Activated T-cell treated with anti-CD3 and anti-CD28 coated beads for 48 hours (primary cell): ENCODE results near the gene MBD4.
"Not testable (repeated sequence)": the region's sequence is repeated elsewhere in the genome, so short reads cannot be mapped to it uniquely, and the experiment has no call there.

Experiments used
- DNase-seq: peaks from one replicate; pipeline ENCODE4 v3.0.0-alpha.2; 2020; ENCODE audit warnings: low read depth

MBD4 gene

DNA sequence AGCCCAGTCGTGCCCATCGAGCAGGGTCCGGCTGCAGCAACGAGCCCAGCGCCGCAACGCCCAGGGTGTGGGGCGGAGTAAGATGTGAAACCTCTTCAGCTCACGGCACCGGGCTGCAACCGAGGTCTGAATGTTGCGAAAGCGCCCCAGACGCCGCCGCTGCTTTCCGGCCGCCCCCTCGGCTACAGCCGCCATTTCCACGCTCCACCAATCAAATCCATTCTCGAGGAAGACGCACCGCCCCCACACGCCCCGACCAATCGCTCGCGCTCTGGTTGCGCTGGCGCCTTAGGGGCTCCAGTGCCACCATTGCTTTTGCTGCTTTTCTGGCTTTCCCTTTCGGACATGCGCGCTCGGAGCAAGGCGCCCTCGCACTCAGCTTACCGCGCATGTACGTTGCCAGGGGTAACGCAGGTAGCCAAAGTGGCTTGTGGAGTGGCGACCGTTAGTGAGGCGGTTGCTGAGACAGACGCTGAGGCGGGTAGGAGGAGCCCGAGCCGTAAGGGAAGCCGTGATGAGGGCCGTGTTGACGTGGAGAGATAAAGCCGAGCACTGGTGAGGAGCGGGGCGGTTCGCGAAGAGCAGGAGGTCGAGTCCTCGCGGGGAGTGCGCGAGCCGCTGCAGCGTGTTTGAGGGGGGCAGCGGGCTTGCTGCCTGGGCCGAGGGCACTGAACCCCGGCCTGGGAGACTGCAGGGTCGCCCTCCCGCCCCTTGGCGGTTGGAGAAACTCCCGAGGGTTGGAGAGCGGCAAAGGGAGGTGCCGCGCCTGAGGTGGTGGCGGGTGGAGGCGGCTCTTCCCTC lies at the start of gene MBD4, which contains the start of gene IFT122:
Gene MBD4, minus strand, starts transcription at position 132 of the 801 bp plus-strand sequence. Its CDS starts 115 bp downstream, at position 17.
Gene IFT122, plus strand, starts transcription at position 408 of the 801 bp plus-strand sequence. Its CDS starts 107 bp downstream, at position 515.
- DNase-seq, result peak; percentile 98

DNA sequence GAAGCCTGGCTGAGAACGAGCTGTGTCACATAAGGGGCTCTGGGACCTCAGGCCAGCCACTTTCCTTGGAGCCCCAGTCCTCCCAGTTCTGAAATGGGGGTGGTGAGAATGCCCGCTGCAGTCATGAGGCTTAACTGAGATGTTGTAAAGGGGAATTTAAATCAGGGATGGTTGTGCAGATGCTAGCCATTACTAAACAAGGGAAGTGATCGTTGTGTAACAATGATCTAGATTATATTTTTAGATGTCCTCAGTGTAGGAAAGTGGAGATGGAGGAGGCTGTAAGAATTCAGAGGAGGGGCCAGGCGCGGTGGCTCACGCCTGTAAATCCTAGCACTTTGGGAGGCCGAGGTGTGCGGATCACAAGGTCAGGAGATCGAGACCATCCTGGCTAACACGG lies 49.5 kb upstream of the MBD4 start:
- not testable (repeated sequence) for DNase-seq

DNA sequence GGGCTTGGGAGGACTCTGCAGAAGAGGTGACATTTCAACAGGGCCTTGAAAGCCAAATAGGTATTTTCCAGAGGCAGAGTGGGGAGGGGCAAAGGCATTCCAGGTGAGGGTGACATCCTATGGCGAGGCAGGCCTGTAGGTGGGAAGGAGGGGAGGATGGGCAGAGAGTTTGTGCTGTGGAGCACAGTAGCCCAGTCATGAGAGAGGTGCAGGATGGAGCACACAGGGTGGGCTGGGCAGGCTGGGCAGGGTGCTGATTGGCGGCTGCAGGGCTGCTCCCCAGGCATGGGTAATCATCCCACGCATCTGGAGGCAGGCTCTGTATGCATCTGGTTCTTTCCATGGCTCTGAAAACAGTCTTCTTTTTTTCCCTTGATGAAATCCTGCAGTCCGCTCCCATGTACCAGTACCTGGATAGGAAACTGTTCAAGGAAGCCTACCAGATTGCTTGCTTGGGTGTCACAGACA lies 48.2 kb upstream of the MBD4 start:
- DNase-seq, result not testable (repeated sequence)

DNA sequence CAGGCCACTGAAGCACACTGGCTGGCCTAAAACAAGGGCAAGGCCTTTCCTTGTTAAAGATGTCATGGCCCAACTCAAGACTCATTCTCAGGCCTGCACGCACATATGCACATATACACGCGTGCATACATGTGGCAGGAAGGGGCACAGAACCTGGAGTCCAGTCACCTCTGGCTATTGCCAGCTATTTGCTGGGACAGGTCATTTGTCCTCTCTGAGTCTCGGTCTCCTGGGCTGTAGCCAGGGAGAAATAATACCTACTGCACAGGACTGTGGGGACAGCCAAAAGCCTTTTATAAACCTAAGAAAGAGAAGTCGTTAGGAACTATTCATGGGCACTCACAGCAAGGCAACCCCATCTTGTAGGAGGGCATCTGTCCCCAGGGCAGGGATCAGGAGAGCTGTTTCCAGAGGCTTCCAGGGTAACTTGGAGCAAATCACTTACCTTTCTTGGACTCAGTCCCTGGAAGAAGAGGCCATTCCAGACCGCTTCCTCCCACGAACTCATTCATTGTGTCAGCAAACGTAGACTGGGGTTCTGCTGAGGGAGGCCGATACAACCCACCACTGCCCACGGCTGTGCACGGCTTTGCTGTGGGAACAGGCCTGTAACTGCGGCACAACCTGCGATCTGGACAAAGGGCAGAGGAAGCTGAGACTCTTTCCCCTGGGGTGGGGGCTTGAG lies 47.6 kb upstream of the MBD4 start:
- no peak for DNase-seq

DNA sequence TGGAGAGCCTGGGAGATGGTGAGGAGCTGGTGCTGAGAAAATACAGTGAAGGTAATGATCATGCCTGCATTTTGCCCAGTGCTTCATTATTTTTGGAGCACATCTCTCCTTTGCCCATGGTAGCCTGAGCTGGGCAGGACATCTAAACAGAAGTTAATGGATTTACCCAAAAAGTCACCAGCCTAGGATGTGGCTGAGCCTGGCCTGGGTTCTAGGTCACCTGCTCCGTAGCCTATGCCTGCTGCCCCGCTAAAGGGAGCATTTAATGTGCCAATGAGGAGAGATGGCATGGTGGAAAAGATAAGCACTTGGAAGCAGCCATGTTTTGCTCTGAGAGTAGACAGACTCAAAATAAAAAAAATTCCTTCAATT lies 46.9 kb upstream of the MBD4 start:
- no peak for DNase-seq

DNA sequence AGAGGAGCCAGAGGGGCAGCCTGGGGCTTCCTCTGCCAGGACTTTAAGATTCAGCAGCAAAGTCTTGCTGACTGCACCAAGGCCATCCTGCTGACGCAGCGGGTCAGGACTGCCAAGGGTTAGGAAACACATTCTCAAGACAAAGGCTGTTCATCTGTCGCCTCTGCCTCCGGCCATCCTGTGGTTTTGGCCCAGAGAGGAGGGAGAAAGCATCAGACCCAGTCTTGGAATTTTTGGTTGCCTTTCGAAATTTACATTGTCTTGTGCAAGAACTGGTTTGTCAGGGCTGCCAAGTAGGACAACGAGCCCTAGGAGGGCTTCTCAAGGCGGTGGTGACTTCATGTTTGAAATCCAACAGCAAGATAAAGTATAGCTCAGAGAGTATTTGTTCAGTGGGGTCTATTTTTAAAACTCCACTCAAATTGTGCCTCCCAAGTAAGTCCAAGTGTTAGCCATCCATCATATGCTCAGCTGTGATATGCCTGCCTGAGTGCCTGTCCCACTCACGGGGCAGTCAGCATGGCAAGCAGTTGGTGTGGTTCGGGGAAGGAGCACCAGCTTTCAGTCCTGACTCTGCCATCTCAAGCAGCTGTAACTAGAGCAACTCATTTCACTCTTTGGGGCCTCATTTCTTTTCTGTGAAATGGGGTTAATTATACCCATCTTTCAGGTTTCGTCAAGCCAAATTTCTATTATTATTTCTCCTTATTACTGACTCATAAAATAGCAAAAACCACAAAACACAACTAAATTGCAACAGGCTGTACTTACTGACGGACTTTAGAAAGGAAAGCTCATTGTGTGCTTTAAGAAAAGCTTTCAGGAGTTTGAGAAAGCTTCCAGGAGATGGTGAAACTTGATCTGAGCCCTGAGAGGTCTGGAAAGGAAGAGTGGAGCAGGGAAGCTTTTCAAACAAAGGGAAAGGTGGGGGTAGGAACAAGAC lies 46.2 kb upstream of the MBD4 start:
- DNase-seq, result no peak

DNA sequence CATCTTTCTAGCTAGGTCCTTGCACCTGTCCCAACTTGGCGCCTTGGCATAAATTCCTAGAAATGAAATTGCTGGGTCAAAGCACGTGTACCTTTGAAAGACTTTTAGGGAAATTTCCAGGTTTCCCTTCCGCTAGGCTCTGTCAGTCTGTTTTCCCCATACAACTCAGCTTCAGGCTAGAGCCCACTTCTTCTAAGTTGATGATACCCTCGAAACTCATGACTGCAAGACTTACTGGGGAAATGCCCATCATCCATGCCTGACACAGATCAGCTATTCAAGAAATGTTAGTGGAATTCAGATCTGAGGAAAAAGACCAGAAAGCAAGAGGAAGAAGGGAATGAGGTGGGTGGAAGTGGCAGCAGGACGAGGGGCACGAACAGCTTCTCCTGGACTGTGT lies 45.4 kb upstream of the MBD4 start:
- DNase-seq, result not testable (repeated sequence)

DNA sequence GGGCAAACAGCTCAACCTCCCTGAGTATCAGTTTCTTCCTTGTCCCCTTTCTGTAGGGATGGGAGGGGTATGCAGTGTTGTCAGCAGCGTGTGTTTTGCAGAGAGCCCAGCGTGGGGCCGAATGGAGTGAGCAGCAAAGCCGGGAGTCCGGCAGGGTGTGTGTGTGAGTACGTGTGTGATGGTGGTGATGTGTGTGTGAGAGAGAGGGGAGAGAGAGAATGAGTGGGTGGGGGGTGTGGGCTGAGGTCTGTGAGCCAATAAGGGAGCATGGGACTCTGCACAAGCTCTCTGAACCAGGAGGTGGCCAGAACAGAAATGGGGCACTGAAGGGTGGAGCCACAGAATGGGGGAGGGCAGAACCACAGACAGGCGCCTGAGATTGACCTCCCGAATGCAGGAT lies 44.1 kb upstream of the MBD4 start:
- DNase-seq, result no peak

DNA sequence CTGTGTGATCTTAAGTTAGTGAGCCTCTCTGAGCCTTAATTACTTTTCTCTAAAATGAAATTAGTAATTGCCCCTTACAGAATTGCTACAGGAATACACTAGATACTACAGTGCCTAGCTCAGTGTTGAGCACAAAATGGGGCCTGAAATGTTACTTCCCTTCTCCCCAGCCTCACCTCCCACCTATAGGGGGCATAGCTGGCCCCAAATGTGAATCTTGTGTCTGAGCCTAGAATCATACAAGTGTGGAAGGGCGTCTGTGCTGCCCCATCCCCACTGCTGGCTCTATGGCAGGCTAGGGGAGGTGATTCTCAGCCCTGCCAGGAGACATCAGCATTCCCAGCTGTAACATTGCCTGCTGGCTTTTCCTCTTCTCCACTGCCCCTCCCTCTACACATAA lies 43.0 kb upstream of the MBD4 start:
- DNase-seq, result no peak

DNA sequence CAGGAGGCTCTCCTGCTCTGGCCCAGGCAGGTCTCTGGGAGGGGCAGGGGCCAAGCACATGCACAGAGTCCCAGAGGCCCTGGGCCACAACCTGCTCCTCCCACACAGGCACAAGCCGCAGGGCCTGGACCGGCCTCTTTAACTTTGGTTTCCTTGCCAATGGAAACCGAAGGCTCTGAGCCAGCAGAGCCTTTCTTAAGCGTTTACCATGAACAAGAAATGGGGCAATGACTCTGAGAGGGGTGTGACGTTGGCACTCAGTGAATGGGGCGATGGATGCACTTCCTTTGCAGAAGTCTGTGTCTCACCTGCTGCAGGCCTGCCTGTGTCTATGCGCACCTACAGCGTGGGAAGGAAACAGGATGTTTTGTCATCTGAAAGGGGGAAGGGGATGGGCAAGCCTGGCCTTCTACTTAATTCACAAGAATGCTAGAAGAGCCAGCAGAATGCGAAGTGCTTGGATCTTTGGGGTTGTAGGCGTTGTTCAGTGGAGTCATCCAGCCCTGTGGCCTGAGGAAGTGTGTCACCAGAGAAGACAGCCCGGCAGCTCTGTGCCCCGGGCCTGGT lies 42.1 kb upstream of the MBD4 start:
- DNase-seq, result peak; percentile 8

DNA sequence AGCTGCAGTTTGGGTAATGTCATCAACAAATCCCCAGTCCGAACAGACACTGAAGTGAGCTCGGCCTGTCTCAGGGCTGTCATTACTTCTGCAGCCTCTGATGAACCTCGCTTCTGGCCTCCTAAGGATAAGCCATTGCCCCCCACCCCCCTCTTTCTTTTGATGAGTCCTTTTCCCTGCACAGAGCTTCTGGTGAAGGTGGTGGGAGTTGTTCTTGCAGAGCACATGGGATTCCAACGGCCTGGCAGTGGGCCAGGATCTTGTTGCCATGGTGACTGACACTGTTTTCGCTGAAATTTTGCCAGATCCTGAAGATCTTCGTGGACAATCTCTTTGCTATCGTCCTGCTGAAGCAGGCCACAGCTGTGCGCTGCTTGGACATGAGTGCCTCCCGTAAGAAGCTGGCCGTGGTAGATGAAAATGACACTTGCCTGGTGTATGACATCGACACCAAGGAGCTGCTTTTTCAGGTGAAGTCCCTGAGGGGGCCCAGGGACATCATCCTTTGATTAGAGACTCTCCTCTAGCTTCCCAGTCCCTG lies 41.5 kb upstream of the MBD4 start:
- DNase-seq, result not testable (repeated sequence)

DNA sequence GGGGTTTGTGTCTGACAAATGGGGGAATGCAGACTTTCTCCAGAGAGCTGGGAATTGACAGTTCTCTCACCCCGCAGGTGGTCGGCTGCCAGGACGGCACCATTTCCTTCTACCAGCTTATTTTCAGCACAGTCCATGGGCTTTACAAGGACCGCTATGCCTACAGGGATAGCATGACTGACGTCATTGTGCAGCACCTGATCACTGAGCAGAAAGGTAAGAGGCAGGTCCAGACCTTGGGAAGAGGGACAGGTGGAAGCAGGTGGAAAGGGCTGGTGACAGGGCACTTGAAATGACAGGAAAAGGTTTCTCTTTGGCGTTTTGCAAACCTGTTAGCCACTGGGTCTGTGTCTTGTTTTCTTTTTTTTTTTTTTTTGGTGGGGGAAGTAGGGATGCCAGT lies 36.8 kb upstream of the MBD4 start:
- no peak for DNase-seq

DNA sequence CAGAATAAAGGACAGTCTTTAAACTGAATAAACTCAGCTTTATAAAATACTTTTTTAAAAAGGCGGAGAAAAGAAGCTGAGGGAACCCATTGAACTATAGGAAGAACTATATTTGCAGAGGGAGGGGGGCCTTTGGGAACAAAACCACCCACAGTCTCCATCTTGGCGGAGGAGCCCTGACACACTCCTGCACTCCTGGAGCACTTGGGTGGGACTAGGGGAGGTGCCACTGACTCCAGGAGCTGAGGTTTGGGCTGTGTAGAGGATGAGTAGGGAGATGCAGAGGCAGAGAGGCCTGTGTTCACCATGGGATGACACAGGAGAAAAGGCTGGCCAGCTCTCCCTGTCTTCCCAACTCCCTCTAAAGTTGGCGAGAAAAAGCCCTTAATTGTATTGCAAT lies 36.1 kb upstream of the MBD4 start:
- no peak for DNase-seq

DNA sequence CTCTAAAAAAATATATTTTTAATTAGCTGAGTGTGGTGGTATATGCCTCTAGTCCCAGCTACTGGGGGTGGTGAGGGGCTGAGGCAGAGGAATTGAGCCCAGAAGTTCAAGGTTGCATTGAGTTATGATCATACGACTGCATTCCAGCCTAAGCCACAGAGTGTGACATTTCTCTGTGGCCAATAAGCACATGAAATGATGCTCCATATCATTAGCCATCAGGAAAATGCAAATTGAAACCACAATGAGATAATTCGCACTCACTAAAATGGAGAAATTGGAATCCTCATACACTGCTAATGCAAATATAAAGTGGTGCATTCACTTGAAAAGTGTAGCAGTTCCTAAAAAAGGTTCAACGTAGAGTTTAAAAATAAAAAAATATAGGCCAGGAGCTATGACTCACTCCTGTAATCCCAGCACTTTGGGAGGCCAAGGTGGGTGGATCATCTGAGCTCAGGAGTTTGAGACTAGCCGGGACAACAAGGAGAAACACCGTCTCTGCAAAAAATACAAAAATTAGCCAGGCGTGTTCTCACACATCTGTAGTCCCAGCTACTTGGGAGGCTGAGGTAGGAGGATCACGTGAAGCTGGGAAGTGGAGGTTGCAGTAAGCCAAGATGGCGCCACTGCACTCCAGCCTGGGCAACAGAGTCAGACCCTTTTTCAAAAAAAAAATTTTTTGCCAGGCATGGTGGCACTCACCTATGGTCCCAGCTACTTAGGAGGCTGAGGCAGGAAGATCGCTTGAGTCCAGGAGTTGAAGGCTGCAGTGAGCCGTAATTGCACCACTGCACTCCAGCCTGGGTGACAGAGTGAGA lies 35.4 kb upstream of the MBD4 start:
- DNase-seq, result no peak

DNA sequence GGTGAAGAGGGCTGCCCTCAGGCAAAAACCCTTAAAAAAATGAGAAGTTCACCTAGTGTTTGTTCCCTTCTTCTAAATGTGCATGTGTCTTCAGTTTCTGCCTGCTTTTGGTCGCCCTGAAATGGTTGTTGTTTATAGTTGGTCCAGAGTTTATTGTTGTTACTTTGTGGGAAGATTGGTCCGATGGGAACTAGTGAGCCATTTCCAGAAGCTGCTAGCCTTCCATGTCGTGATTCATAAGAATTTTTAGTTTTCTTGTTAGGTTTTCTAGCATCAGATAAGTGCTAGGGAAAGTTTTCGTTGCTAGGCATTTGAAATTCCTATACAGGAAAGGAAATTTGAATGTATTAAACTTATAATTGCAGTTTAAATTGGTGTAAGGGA lies 34.0 kb upstream of the MBD4 start:
- no peak for DNase-seq

DNA sequence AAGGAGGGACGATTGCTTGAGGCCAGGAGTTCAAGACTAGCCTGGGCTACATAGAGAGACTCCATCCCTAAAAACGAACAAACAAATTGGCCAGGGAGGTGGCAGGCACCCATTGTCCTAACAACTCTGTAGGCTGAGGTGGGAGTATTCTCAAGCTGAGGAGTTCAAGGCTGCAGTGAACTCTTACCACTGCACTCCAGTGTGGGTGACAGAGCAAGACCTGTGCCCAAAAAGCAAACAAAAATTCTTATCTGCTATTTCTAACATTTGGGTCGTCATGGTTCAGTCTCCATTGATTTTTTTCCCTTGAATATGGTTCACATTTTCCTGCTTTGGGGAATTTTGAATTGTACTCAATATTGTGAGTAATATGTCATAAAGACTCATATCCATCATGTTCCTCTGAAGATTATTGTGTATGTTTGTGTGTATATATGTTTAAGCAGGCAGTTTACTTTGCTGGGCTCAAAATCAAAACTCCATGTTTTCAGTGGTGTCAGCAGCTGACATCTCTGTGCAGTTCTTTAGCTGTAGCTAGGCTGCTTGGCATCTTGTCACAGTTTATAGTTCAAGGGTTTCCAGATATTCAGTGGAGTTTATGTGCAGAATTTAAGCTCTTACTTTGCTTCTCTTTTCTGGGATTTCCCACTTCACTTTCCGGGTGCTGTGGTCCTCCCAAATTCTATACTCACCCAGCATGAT lies 33.5 kb upstream of the MBD4 start:
- DNase-seq, result no peak

DNA sequence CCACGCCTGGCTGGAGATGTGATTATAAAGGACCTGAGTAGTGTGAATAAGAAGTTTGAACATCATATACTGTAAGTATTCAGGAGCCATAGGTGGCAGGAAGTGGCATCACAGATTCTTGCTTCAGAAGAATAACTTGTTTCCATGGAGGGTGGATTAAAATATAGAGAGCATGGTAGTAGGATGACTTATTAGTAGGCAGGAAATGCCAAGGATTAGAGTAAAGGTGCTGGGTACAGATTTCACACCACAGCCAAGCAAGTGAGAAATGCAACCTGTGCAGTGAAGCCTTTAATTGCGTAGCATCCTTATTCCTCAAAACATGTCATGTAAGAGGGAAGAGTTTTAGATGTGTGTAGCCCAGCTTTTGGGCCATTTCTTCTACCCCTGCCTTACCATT lies 31.1 kb upstream of the MBD4 start:
- DNase-seq, result no peak

DNA sequence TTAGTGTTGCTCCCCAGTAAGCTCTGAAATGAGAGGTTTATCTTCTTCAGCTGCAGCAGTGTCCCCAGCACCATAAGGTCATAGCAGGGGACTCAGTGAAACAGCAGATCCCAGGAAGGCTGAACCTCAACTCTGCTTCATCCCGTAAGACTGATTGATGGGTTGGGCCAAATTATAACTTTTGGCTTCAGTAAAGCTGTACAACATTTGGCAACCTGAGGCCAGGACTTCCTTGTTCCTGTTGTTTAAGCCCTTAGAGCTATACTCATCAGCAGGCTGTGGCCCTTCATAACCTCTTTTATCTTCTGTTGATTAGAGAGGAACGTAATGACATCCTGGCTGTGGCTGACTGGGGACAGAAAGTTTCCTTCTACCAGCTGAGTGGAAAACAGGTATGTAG lies 29.3 kb upstream of the MBD4 start:
- no peak for DNase-seq

DNA sequence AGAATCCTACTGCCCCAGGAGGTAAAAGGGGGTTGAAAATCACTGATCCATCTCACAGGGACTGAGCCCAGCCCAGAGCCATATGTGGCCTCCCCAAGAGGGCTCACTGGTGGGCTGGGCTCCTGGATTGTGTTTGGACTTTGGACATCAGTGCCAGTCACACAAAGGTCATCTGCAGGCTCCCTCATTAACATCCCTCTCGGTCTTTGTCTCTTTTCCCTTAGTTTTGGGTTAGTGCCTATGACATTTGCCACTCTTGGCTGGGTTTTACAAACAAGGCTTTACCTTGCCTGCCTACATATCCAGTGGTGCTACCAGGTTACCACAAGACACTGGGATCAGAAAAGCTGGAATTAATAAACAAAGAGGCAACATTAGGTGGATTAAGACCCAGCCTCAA lies 28.2 kb upstream of the MBD4 start:
- no peak for DNase-seq

DNA sequence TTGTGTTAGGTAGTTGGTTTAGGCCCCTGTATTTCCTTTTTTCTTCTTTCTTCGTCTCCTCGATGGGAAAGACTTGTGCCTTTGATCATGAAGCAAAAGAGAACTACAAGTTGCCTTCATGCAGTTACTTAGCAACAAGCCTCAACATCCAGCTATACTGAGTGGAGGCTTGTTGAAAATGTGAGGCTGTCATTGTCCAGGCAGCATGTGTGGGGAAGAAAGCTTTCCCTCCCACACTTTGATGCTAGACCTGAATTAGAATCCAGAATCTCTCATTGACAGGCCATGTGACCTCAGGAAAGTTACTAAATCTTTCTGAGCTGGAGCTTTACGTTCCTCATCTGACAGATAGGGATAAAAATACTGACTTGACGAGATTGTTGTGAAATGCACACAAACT lies 24.0 kb upstream of the MBD4 start:
- no peak for DNase-seq
